HEK293 (cell line): ENCODE measurements around the gene PLCB3.

Source experiments
- CTCF ChIA-PET: fragments of 350-600 bp; formaldehyde crosslinking; extraction: SDS; loops from one replicate; lab custom pipeline; 2021; ENCODE audit warnings: antibody characterized with exemption; lab: Yijun Ruan, JAX
- POLR2A ChIA-PET: fragments of 300-600 bp; formaldehyde crosslinking; extraction: SDS; loops from one replicate; lab custom pipeline; 2020; ENCODE audit warnings: antibody characterized with exemption, inconsistent platforms; lab: Yijun Ruan, JAX
- H3K27ac ChIP-seq: fragments of 200-500 bp; sonication (Bioruptor generic); 2 replicates; pipeline ENCODE4 v1.5.1; 2014; ENCODE audit warnings: low read depth, low read length, control low read depth, inconsistent platforms; ENCODE audit errors: extremely low read depth
- H3K36me3 ChIP-seq, 2 experiments: fragments of 200-500 bp in 1 of 2; sonication (Bioruptor generic) in 1 of 2; 1 replicate in 1 of 2; 2 replicates in 1 of 2; pipeline ENCODE4 v1.5.1; 2014 to 2017; ENCODE audit warnings: inconsistent platforms in 2 of 2, low read length in 2 of 2; ENCODE audit not compliant: control insufficient read depth in 2 of 2, insufficient read depth in 1 of 2
- H3K4me1 ChIP-seq: fragments of 200-500 bp; sonication (Bioruptor generic); 2 replicates; pipeline ENCODE4 v1.5.1; 2014; ENCODE audit warnings: mild to moderate bottlenecking, low read length, inconsistent platforms; ENCODE audit not compliant: control insufficient read depth, insufficient read depth
- H3K4me3 ChIP-seq: 2 replicates; pipeline ENCODE4 v1.5.1; 2011; ENCODE audit warnings: low read depth, mild to moderate bottlenecking, control low read depth, low read length, moderate library complexity
- H3K9me3 ChIP-seq: fragments of 200-500 bp; sonication (Bioruptor generic); 2 replicates; pipeline ENCODE4 v1.5.1; 2014; ENCODE audit warnings: low read depth, low read length, inconsistent platforms; ENCODE audit not compliant: control insufficient read depth, insufficient read depth
- BCL11A ChIP-seq: fragments of 450-650 bp; formaldehyde crosslinking; IDR thresholded peaks from 2 replicates; pipeline ENCODE4 v1.5.1; 2016; ENCODE audit warnings: low read depth, missing biosample characterization, missing genetic modification characterization
- EGR2 ChIP-seq: fragments of 450-650 bp; formaldehyde crosslinking; IDR thresholded peaks from 2 replicates; pipeline ENCODE4 v1.5.1; 2016; ENCODE audit warnings: low read depth, missing biosample characterization, missing genetic modification characterization
- HOXA7 ChIP-seq: sonication (generic); formaldehyde crosslinking; IDR thresholded peaks from 2 replicates; pipeline ENCODE4 v1.8.1; 2022; ENCODE audit warnings: missing genetic modification reagents, borderline replicate concordance
- HOXD13 ChIP-seq: sonication (generic); formaldehyde crosslinking; IDR thresholded peaks from 2 replicates; pipeline ENCODE4 v1.8.0; 2022; ENCODE audit warnings: missing genetic modification reagents, borderline replicate concordance
- KLF1 ChIP-seq: fragments of 450-650 bp; formaldehyde crosslinking; IDR thresholded peaks from 2 replicates; pipeline ENCODE4 v1.5.1; 2016; ENCODE audit warnings: missing biosample characterization, missing genetic modification characterization
- ZFHX2 ChIP-seq: fragments of 450-650 bp; formaldehyde crosslinking; conservative IDR thresholded peaks from 2 replicates; pipeline ENCODE4 v1.5.1; 2016; ENCODE audit warnings: missing biosample characterization, missing genetic modification characterization
- ZIC2 ChIP-seq: fragments of 450-650 bp; formaldehyde crosslinking; IDR thresholded peaks from 2 replicates; pipeline ENCODE4 v1.5.1; 2016; ENCODE audit warnings: missing biosample characterization, missing genetic modification characterization
- ZNF140 ChIP-seq: fragments of 450-650 bp; formaldehyde crosslinking; IDR thresholded peaks from 2 replicates; pipeline ENCODE4 v1.5.1; 2016; ENCODE audit warnings: missing biosample characterization, missing genetic modification characterization
- ZNF19 ChIP-seq: fragments of 450-650 bp; formaldehyde crosslinking; IDR thresholded peaks from 2 replicates; pipeline ENCODE4; 2016; ENCODE audit warnings: missing biosample characterization, missing genetic modification characterization, low read depth
- ZNF394 ChIP-seq: fragments of 450-650 bp; formaldehyde crosslinking; IDR thresholded peaks from 2 replicates; pipeline ENCODE4 v1.5.1; 2016; ENCODE audit warnings: missing biosample characterization, missing genetic modification characterization, mild to moderate bottlenecking, moderate library complexity, borderline replicate concordance
- ZNF555 ChIP-seq: fragments of 450-650 bp; formaldehyde crosslinking; conservative IDR thresholded peaks from 2 replicates; pipeline ENCODE4 v1.5.1; 2017; ENCODE audit warnings: missing biosample characterization, mild to moderate bottlenecking, missing genetic modification characterization, inconsistent platforms
- ZNF600 ChIP-seq: fragments of 450-650 bp; formaldehyde crosslinking; IDR thresholded peaks from 2 replicates; pipeline ENCODE4 v1.5.1; 2016; ENCODE audit warnings: missing biosample characterization, missing genetic modification characterization
- ZXDB ChIP-seq: fragments of 450-650 bp; formaldehyde crosslinking; IDR thresholded peaks from 2 replicates; pipeline ENCODE4 v1.5.1; 2016; ENCODE audit warnings: missing biosample characterization, missing genetic modification characterization
- TF ChIP-seq, protein P1 (sequence below): fragments of 450-650 bp; formaldehyde crosslinking; optimal IDR thresholded peaks from 2 replicates; pipeline ENCODE3; 2016; ENCODE audit warnings: missing biosample characterization, mild to moderate bottlenecking, missing genetic modification characterization
- TF ChIP-seq, protein P2 (sequence below): fragments of 450-650 bp; formaldehyde crosslinking; IDR thresholded peaks from 2 replicates; pipeline ENCODE4 v1.5.1; 2016; ENCODE audit warnings: missing biosample characterization, missing genetic modification characterization
- TF ChIP-seq, protein P3 (sequence below): fragments of 450-650 bp; formaldehyde crosslinking; IDR thresholded peaks from 2 replicates; pipeline ENCODE4 v1.5.1; 2017; ENCODE audit warnings: missing biosample characterization, missing genetic modification characterization
- TF ChIP-seq, protein P4 (sequence below): fragments of 450-650 bp; formaldehyde crosslinking; IDR thresholded peaks from 2 replicates; pipeline ENCODE4 v1.5.1; 2016; ENCODE audit warnings: missing biosample characterization, missing genetic modification characterization, low read depth
- TF ChIP-seq, protein P5 (sequence below): fragments of 450-650 bp; formaldehyde crosslinking; IDR thresholded peaks from 2 replicates; pipeline ENCODE4 v1.5.1; 2016; ENCODE audit warnings: missing biosample characterization, missing genetic modification characterization
- TF ChIP-seq, protein P6 (sequence below): fragments of 450-650 bp; formaldehyde crosslinking; IDR thresholded peaks from 2 replicates; pipeline ENCODE4 v1.5.0; 2017; ENCODE audit warnings: missing biosample characterization, missing genetic modification characterization, borderline replicate concordance

PLCB3 gene

DNA sequence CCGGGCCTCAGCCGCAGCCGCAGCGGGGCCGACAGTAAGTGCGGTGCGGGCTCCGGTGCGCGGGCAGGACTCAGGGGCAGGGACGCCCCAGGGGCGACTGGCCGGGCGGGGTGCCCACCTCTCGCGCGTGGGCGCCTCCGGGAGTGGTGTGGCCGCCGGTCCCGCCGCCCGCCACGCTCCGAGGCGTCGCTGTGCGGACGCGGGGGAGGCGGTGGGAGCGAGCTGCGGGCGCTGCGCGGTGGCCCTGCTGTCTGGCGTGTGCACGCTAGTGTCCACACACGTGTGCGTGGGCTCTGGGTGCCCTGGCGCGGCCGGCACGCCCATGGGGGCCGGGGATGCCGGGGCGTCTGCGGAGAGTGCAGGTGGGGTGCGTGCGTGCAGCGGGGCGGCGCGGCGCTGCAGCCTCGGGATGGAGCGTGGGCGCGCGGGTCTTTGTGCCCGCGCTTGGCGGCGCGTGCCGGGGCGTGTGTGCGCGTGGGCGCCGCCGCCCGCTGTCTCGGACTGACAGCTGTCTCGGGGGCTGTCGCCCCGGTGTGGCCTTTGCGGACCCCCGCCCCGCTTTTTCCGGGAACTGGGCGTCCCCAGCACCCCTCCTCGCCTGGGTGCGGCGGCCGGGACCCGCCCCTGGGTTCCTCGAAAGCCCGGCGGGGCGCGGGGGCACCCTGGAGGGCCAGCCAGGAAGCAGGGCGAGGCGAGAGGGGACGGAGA is 40.6 kb downstream of the PLCB3 start:
- TF ChIP-seq, protein P1, sequence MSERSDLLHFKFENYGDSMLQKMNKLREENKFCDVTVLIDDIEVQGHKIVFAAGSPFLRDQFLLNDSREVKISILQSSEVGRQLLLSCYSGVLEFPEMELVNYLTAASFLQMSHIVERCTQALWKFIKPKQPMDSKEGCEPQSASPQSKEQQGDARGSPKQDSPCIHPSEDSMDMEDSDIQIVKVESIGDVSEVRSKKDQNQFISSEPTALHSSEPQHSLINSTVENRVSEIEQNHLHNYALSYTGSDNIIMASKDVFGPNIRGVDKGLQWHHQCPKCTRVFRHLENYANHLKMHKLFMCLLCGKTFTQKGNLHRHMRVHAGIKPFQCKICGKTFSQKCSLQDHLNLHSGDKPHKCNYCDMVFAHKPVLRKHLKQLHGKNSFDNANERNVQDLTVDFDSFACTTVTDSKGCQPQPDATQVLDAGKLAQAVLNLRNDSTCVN (tag by site-specific recombination), result peak; percentile 44
- TF ChIP-seq ZNF19 (tag by site-specific recombination), result no peak
- TF ChIP-seq, protein P2, sequence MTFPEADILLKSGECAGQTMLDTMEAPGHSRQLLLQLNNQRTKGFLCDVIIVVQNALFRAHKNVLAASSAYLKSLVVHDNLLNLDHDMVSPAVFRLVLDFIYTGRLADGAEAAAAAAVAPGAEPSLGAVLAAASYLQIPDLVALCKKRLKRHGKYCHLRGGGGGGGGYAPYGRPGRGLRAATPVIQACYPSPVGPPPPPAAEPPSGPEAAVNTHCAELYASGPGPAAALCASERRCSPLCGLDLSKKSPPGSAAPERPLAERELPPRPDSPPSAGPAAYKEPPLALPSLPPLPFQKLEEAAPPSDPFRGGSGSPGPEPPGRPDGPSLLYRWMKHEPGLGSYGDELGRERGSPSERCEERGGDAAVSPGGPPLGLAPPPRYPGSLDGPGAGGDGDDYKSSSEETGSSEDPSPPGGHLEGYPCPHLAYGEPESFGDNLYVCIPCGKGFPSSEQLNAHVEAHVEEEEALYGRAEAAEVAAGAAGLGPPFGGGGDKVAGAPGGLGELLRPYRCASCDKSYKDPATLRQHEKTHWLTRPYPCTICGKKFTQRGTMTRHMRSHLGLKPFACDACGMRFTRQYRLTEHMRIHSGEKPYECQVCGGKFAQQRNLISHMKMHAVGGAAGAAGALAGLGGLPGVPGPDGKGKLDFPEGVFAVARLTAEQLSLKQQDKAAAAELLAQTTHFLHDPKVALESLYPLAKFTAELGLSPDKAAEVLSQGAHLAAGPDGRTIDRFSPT (tag by site-specific recombination), result no peak
- TF ChIP-seq KLF1, result 0 out of 2 replicates have a peak, but pooled peaks have one; percentile 14
- TF ChIP-seq BCL11A (tag by site-specific recombination), result no peak
- peak; percentile 97 for TF ChIP-seq ZFHX2 (tag by site-specific recombination)
- no peak for TF ChIP-seq ZNF140 (tag by site-specific recombination)
- no peak for TF ChIP-seq ZXDB (tag by site-specific recombination)
- peak; percentile 26; the same call in 1 of the 2 replicates for TF ChIP-seq EGR2 (tag by site-specific recombination)
- TF ChIP-seq, protein P3, sequence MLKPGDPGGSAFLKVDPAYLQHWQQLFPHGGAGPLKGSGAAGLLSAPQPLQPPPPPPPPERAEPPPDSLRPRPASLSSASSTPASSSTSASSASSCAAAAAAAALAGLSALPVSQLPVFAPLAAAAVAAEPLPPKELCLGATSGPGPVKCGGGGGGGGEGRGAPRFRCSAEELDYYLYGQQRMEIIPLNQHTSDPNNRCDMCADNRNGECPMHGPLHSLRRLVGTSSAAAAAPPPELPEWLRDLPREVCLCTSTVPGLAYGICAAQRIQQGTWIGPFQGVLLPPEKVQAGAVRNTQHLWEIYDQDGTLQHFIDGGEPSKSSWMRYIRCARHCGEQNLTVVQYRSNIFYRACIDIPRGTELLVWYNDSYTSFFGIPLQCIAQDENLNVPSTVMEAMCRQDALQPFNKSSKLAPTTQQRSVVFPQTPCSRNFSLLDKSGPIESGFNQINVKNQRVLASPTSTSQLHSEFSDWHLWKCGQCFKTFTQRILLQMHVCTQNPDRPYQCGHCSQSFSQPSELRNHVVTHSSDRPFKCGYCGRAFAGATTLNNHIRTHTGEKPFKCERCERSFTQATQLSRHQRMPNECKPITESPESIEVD, result no peak
- TF ChIP-seq ZIC2 (tag by site-specific recombination), result no peak
- no peak for TF ChIP-seq HOXD13 (CRISPR knock-in tag)
- TF ChIP-seq HOXA7, result no peak
- TF ChIP-seq, all 188 proteins: peak for 4
- ChIA-PET CTCF (interaction anchor here (1.0 to 1.4 kb wide), 2 partner anchors 9 to 63 kb away, joined by 3 to 6 read pairs; no protein-coding TSS in a partner anchor), POLR2A (no interaction called here)
- Histone ChIP-seq H3K36me3 (peaks cover 0 to 23% of the 10 kb centered on the region in 2 experiments; a peak in 1 of 3 replicates), H3K4me3 (peak overlapping the region; percentile 25), H3K4me1 (no peaks in the 10 kb centered on the region), H3K27ac (no peak overlapping the region; the same call in 1 of the 2 replicates), H3K9me3 (no peaks in the 10 kb centered on the region)

DNA sequence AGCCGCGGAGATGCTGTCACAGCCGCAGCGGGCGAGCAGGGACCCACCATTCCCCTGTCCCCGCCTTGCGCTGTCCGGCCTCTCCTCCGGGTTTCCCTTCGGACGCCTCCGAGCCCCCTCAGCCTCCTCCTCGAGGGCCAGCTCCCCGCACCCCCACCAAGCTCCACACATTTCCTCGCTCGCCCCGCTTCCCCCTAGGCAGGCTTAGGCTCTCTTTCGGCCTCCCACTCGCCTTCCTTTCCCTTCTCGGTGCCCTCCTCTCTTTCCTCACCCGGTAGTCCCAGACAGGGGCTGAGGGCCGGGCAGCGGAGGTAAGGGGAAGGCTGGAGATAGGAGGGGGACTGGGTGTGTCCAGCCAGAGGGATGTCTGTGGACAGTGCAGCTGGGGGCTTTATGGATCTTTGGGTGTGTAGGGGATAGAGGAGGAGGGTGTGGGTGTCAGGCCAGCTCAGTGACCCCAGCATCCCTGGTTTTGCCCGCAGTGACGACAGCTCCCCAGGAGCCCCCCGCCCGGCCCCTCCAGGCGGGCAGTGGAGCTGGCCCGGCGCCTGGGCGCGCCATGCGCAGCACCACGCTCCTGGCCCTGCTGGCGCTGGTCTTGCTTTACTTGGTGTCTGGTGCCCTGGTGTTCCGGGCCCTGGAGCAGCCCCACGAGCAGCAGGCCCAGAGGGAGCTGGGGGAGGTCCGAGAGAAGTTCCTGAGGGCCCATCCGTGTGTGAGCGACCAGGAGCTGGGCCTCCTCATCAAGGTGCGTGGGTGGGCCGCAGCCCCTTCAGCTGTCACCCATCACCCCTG is 41.3 kb downstream of the PLCB3 start:
- H3K36me3 ChIP-seq, result peaks cover 0 to 15% of the 10 kb centered on the region in 2 experiments; a peak in 1 of 3 replicates
- no peak overlapping the region; the same call in 1 of the 2 replicates for H3K4me3 ChIP-seq
- ChIA-PET CTCF (interaction anchor here (0.6 to 1.4 kb wide), 4 partner anchors 8 to 86 kb away, joined by 3 to 6 read pairs (median 4); partner anchors contain the start of gene FERMT3), POLR2A (no interaction called here)
- H3K9me3 ChIP-seq, result no peaks in the 10 kb centered on the region
- H3K4me1 ChIP-seq, result no peaks in the 10 kb centered on the region
- no peak overlapping the region for H3K27ac ChIP-seq
- TF ChIP-seq, protein P4, sequence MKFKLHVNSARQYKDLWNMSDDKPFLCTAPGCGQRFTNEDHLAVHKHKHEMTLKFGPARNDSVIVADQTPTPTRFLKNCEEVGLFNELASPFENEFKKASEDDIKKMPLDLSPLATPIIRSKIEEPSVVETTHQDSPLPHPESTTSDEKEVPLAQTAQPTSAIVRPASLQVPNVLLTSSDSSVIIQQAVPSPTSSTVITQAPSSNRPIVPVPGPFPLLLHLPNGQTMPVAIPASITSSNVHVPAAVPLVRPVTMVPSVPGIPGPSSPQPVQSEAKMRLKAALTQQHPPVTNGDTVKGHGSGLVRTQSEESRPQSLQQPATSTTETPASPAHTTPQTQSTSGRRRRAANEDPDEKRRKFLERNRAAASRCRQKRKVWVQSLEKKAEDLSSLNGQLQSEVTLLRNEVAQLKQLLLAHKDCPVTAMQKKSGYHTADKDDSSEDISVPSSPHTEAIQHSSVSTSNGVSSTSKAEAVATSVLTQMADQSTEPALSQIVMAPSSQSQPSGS (tag by site-specific recombination), result no peak
- TF ChIP-seq ZNF555 (tag by site-specific recombination) (no peak), ZNF394 (tag by site-specific recombination) (no peak), ZNF600 (tag by site-specific recombination) (no peak)
- TF ChIP-seq, protein P5, sequence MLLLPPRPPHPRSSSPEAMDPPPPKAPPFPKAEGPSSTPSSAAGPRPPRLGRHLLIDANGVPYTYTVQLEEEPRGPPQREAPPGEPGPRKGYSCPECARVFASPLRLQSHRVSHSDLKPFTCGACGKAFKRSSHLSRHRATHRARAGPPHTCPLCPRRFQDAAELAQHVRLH (tag by site-specific recombination), result no peak
- TF ChIP-seq, protein P6, sequence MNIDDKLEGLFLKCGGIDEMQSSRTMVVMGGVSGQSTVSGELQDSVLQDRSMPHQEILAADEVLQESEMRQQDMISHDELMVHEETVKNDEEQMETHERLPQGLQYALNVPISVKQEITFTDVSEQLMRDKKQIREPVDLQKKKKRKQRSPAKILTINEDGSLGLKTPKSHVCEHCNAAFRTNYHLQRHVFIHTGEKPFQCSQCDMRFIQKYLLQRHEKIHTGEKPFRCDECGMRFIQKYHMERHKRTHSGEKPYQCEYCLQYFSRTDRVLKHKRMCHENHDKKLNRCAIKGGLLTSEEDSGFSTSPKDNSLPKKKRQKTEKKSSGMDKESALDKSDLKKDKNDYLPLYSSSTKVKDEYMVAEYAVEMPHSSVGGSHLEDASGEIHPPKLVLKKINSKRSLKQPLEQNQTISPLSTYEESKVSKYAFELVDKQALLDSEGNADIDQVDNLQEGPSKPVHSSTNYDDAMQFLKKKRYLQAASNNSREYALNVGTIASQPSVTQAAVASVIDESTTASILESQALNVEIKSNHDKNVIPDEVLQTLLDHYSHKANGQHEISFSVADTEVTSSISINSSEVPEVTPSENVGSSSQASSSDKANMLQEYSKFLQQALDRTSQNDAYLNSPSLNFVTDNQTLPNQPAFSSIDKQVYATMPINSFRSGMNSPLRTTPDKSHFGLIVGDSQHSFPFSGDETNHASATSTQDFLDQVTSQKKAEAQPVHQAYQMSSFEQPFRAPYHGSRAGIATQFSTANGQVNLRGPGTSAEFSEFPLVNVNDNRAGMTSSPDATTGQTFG (tag by site-specific recombination), result no peak
- TF ChIP-seq, protein P1 (tag by site-specific recombination), result no peak
